Ovary (tissue), 3 donors: ENCODE measurements around the gene PRKAR2A.

Experiments
- CTCF ChIP-seq, 3 donors: fragments of 450-650 bp in 2 of 3; fragments of 200-600 bp in 1 of 3; IDR thresholded peaks; one replicate each; pipeline versions ENCODE4 v1.5.1 to v1.8.0; 2016 to 2022; ENCODE audit warnings: antibody characterized with exemption in 3 of 3, mild to moderate bottlenecking in 1 of 3
- EP300 ChIP-seq: sonication (generic); formaldehyde crosslinking; IDR thresholded peaks from one replicate; pipeline ENCODE4 v1.6.1; 2017; ENCODE audit warnings: antibody characterized with exemption
- POLR2A ChIP-seq: fragments of 450-650 bp; IDR thresholded peaks from one replicate; pipeline ENCODE4 v1.6.1; 2017; ENCODE audit warnings: antibody characterized with exemption, mild to moderate bottlenecking, moderate library complexity
- donor health status: DM: no; HTN: no; CAD: no.

- TF ChIP-seq CTCF (IDR thresholded peaks at IDR 0.05) (no peak), EP300 (no peak), POLR2A (no peak)
Observed at GRCh38 chr3:48835650-48836366, 11.9 kb downstream of the PRKAR2A start.
